NCI-H1417 (cell line): ENCODE results near the gene FAM53C.

Source experiments
- DNase-seq, 3 experiments: peaks; one replicate each; lab custom pipeline; 2025; lab: John Stamatoyannopoulos, UW

The FAM53C gene

GRCh38 chr5:138391859-138392386 lies 53.9 kb downstream of the FAM53C start:
- no peak for DNase-seq
